Stimulated activated CD4-positive, alpha-beta T cell treated with anti-CD3 and anti-CD28 coated beads, TNF-alpha, amount 100 ng/mL, for 48 hours (primary cell): ENCODE data around the gene ACER3.
"Not testable (repeated sequence)": the region's sequence is repeated elsewhere in the genome, so short reads cannot be mapped to it uniquely, and the experiment has no call there.

Source experiments
- DNase-seq, 3 donors: peaks; one replicate each; pipeline ENCODE4 v3.0.0-alpha.2; 2020; ENCODE audit warnings: low read depth in 3 of 3

Gene ACER3

GRCh38 chr11:77057938-77058474, 197.3 kb downstream of the ACER3 start:
- no peak for DNase-seq

- no peak for DNase-seq
These were observed 198.2 kb downstream of the ACER3 start for GRCh38 chr11:77058900-77059299.

GRCh38 chr11:77059806-77060205, 199.1 kb downstream of the ACER3 start:
- DNase-seq = no peak

- no peak for DNase-seq
These were observed 199.5 kb downstream of the ACER3 start for GRCh38 chr11:77060234-77060633.

GRCh38 chr11:77061258-77061657, 200.5 kb downstream of the ACER3 start:
- not testable (repeated sequence) for DNase-seq

GRCh38 chr11:77062924-77063323, 202.2 kb downstream of the ACER3 start:
- no peak for DNase-seq

GRCh38 chr11:77063407-77063806, 202.7 kb downstream of the ACER3 start:
- no peak for DNase-seq

GRCh38 chr11:77063861-77064260, 203.1 kb downstream of the ACER3 start:
- no peak for DNase-seq

- no peak for DNase-seq
These were observed 204.0 kb downstream of the ACER3 start for GRCh38 chr11:77064648-77065217.

GRCh38 chr11:77065878-77066228, 205.1 kb downstream of the ACER3 start:
- no peak for DNase-seq

GRCh38 chr11:77066229-77067042, 205.7 kb downstream of the ACER3 start, which contains the start of gene CAPN5:
CAPN5 (plus strand) TSS chr11:77066971; CDS start chr11:77084887, 17,916 bp downstream.
- DNase-seq = peak; percentile 67 to 85 (median 74)

GRCh38 chr11:77067861-77068443, 207.2 kb downstream of the ACER3 start:
- DNase-seq = no peak

- no peak for DNase-seq
These were observed 208.0 kb downstream of the ACER3 start for GRCh38 chr11:77068457-77069335.

GRCh38 chr11:77069336-77069968, 208.7 kb downstream of the ACER3 start:
- no peak for DNase-seq

GRCh38 chr11:77069969-77070582, 209.4 kb downstream of the ACER3 start:
- DNase-seq = no peak

- DNase-seq = no peak
These were observed 210.4 kb downstream of the ACER3 start for GRCh38 chr11:77071077-77071476.

GRCh38 chr11:77071671-77072605, 211.2 kb downstream of the ACER3 start:
- no peak for DNase-seq

GRCh38 chr11:77072851-77073327, 212.2 kb downstream of the ACER3 start:
- no peak for DNase-seq

- DNase-seq = no peak
These were observed 212.7 kb downstream of the ACER3 start for GRCh38 chr11:77073328-77074001.
